Spleen (tissue), 11 donors: Measurements from ENCODE around the gene RAB7B. TPM values are rescaled to one million over a fixed set of nuclear protein-coding genes. Genes with fewer than 3 reads are reported as not detected.

Source experiments
- DNase-seq: peaks from one replicate; pipeline ENCODE4 v3.0.0-alpha.2; 2020
- H3K27ac ChIP-seq, 8 donors: fragments of 200-600 bp; sonication (generic) in 7 of 8; 1 replicate in 4 of 8; 2 replicates in 4 of 8; pipeline versions ENCODE4 v1.5.0 to v1.8.0; 2016 to 2021; ENCODE audit warnings: inconsistent platforms in 4 of 8, mild to moderate bottlenecking in 4 of 8, moderate library complexity in 1 of 8
- H3K27me3 ChIP-seq, 7 donors: fragments of 200-600 bp; sonication (generic) in 6 of 7; replicated peaks in 1 of 7; 1 replicate in 4 of 7; 2 replicates in 3 of 7; pipeline versions ENCODE4 v1.5.0 to v1.8.0; 2016 to 2021; ENCODE audit warnings: inconsistent platforms in 3 of 7, mild to moderate bottlenecking in 1 of 7
- H3K36me3 ChIP-seq, 6 donors: fragments of 200-600 bp; sonication (generic) in 5 of 6; 1 replicate in 4 of 6; 2 replicates in 2 of 6; pipeline versions ENCODE4 v1.5.0 to v1.8.0; 2016 to 2021; ENCODE audit warnings: inconsistent platforms in 2 of 6
- H3K4me1 ChIP-seq, 6 donors: fragments of 200-600 bp; sonication (generic) in 5 of 6; 1 replicate in 3 of 6; 2 replicates in 3 of 6; pipeline versions ENCODE4 v1.5.0 to v1.8.0; 2016 to 2021; ENCODE audit warnings: inconsistent platforms in 3 of 6
- H3K4me3 ChIP-seq, 8 donors: fragments of 200-600 bp; sonication (generic) in 7 of 8; 1 replicate in 4 of 8; 2 replicates in 4 of 8; pipeline versions ENCODE4 v1.5.0 to v1.8.0; 2016 to 2021; ENCODE audit warnings: inconsistent platforms in 4 of 8, mild to moderate bottlenecking in 4 of 8, moderate library complexity in 2 of 8
- H3K9me3 ChIP-seq, 8 donors: fragments of 200-600 bp; sonication (generic) in 7 of 8; 1 replicate in 4 of 8; 2 replicates in 4 of 8; pipeline versions ENCODE4 v1.5.0 to v1.8.0; 2016 to 2021; ENCODE audit warnings: inconsistent platforms in 4 of 8
- POLR2A ChIP-seq, 3 donors: fragments of 450-650 bp; IDR thresholded peaks; one replicate each; pipeline ENCODE4 v1.5.1; 2017; ENCODE audit warnings: antibody characterized with exemption in 3 of 3, mild to moderate bottlenecking in 1 of 3
- POLR2AphosphoS5 ChIP-seq, 3 donors: sonication (generic); formaldehyde crosslinking; IDR thresholded peaks; one replicate each; pipeline ENCODE4 v1.5.1; 2017; ENCODE audit warnings: antibody characterized with exemption in 3 of 3
- WGBS, 5 donors: extraction: QIAGEN DNeasy Blood & Tissue Kit in 3 of 5; methylation state at CpG; one replicate each; pipeline versions ENCODE4 v1.1.5 to v1.1.7; 2013 to 2018; 5-methylcytosine and 5-hydroxymethylcytosine counted together
- intact Hi-C: fragments of 100-400 bp; cut with DNase I; formaldehyde crosslinking; loops from one replicate; pipeline ENCODE4 v1.15.0; 2023; ENCODE audit warnings: low total_unique reads
- polyA plus RNA-seq, 3 donors: library from polyadenylated mRNA; stranded (reverse); fragments of 200-250 nt; gene quantifications; one replicate each; pipeline ENCODE4 v1.2.1, GENCODE V29; 2013
- total RNA-seq, 7 donors: library from RNA; depleted of rRNA in 3 of 7; stranded (reverse); fragments of >200 nt in 3 of 7; fragmentation: NEBNext Ultra II Directional in 4 of 7; extraction: Animal tissue kit (Norgen Biotek cat#: 25700) in 4 of 7; gene quantifications; one replicate each; pipeline versions ENCODE4 v1.1.0 to v1.2.1, GENCODE V29; 2016 to 2021
- TF ChIP-seq, protein P1 (sequence below), 11 experiments: fragments of 200-600 bp in 7 of 11; fragments of 450-650 bp in 4 of 11; sonication (generic) in 4 of 11; IDR thresholded peaks in 8 of 11; conservative IDR thresholded peaks in 3 of 11; 1 replicate in 7 of 11; 2 replicates in 4 of 11; pipeline versions ENCODE4 v1.4.0 to v1.8.0; 2016 to 2021; ENCODE audit warnings: antibody characterized with exemption in 11 of 11, inconsistent platforms in 4 of 11, mild to moderate bottlenecking in 1 of 11
- donor health status: healthy with polysubstance abuse.
- donor health status: DM: no; HTN: no; CAD: no; lungs with moderate emphysema.
- donor health status: DM: no; HTN: no; CAD: no.
- donor health status: Bipolar disorder and iron deficiency.
- donor health status: healthy.
- donor health status: DM: no; HTN: no; CAD: no.
- donor health status: DM: yes; HTN: yes; CAD: no.

The RAB7B gene
- total and polyA plus RNA-seq, 10 donors = 0.34 to 3.2 (median 1.9) TPM

DNA sequence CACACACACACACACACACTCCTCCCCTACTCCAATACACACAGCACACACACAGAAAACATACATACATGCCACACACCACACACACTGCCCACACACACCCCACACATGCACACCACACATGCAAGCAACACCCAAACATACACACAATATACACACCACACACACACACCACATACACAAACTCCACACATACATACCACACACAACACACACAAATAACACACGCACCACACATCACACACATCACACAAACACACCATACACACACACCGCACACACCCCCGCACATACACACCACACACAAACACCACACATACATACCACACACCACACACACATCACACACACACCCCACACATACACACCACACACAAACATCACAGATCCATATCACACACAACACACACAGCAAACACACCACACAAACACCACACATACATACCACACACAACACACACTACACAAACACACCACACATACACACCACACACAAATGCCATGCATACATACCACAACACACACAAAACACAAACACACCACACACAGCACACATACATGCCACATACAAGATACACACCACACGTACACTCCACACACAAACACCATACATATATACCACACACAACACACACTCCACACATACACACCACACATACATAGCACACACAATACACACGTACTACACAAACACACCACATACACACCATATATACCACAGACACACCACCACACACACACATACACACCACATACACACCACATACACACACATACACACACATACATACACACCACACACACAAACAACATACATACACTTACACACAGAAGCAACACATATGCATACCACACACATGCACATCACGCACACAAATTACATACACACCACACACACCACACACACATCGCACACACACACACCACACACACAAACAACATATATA lies 932 bp upstream of the RAB7B start:
- H3K27me3 ChIP-seq = no peaks in the 10 kb centered on the region
- intact Hi-C loops = no loop called here
- peak overlapping the region in 1 of 8 donors; percentile 67 for H3K27ac ChIP-seq
- H3K9me3 ChIP-seq = no peaks in the 10 kb centered on the region
- no peak for DNase-seq
- no peak overlapping the region for H3K4me3 ChIP-seq
- WGBS, 5 donors = 93 to 97% (median 95%) methylated on average over 7 of the region's 7 CpGs
- peaks cover 0 to 26% (median 13%) of the 10 kb centered on the region in 6 donors for H3K4me1 ChIP-seq
- no peaks in the 10 kb centered on the region for H3K36me3 ChIP-seq
- no peak for TF ChIP-seq POLR2AphosphoS5 (IDR thresholded peaks at IDR 0.05)
- TF ChIP-seq, protein P1, sequence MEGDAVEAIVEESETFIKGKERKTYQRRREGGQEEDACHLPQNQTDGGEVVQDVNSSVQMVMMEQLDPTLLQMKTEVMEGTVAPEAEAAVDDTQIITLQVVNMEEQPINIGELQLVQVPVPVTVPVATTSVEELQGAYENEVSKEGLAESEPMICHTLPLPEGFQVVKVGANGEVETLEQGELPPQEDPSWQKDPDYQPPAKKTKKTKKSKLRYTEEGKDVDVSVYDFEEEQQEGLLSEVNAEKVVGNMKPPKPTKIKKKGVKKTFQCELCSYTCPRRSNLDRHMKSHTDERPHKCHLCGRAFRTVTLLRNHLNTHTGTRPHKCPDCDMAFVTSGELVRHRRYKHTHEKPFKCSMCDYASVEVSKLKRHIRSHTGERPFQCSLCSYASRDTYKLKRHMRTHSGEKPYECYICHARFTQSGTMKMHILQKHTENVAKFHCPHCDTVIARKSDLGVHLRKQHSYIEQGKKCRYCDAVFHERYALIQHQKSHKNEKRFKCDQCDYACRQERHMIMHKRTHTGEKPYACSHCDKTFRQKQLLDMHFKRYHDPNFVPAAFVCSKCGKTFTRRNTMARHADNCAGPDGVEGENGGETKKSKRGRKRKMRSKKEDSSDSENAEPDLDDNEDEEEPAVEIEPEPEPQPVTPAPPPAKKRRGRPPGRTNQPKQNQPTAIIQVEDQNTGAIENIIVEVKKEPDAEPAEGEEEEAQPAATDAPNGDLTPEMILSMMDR (IDR thresholded peaks at IDR 0.05 in 8 of 11, conservative IDR thresholded peaks at IDR 0.05 in 3 of 11) = no peak
- no peak for TF ChIP-seq POLR2A (IDR thresholded peaks at IDR 0.05)

DNA sequence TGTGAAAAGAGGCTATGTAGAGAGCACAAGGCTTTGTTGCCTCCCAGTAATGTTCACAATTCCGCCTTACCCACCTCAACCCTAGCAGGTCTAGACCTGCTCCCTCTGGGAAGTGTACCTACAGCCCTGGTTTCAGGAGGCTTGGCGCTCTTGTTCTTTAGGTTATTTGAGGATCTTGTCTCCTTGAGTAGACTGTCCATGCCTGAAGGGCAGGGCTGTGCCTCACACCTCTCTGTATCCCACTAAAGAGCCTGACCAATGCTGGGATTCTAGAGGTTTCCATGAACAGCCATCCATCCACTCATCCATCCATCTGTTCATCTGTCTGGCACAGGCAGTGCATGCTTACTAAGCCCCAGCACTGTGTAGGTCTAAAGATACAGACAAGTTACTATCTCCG lies 1.0 kb downstream of the RAB7B start:
- Histone ChIP-seq H3K36me3 (no peaks in the 10 kb centered on the region), H3K4me3 (no peak overlapping the region), H3K9me3 (no peaks in the 10 kb centered on the region), H3K4me1 (peaks cover 0 to 27% (median 13%) of the 10 kb centered on the region in 6 donors), H3K27me3 (no peaks in the 10 kb centered on the region), H3K27ac (peak overlapping the region in 1 of 8 donors; percentile 67)
- TF ChIP-seq POLR2AphosphoS5 (IDR thresholded peaks at IDR 0.05) (no peak), POLR2A (IDR thresholded peaks at IDR 0.05) (no peak)
- TF ChIP-seq, protein P1 (IDR thresholded peaks at IDR 0.05 in 8 of 11, conservative IDR thresholded peaks at IDR 0.05 in 3 of 11) = no peak
- no peak for DNase-seq
- intact Hi-C loops = no loop called here
- 91 to 96% (median 94%) methylated on average over 3 of the region's 3 CpGs for WGBS, 5 donors

DNA sequence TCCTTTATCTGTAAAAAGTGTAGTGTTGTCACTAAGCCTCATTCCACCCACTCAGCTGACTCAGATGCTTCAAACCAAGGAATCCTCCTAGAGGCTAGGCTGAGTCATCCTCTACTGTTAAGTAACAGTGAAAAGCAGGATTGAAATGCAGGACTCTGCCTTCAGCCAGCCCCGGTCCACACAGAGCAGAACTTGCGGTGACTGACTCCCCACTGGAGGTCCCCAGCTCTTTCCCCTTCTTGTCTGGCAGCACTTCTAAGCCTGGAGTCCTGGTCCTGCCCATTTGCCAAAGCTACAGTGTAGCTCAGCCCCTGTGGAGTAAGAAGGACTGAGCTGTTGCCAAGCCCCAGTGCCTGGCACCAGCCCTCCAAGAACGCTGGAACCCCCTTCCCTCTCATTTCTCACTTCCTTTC lies 1.7 kb downstream of the RAB7B start:
- intact Hi-C loops = no loop called here
- 23 to 36% (median 32%) methylated on average over 3 of the region's 3 CpGs for WGBS, 5 donors
- Histone ChIP-seq H3K9me3 (peaks cover 0 to 1% (median 0%) of the 10 kb centered on the region in 8 donors), H3K36me3 (no peaks in the 10 kb centered on the region), H3K4me1 (peaks cover 0 to 27% (median 13%) of the 10 kb centered on the region in 6 donors), H3K4me3 (no peak overlapping the region), H3K27me3 (no peaks in the 10 kb centered on the region), H3K27ac (peak overlapping the region in 1 of 8 donors; percentile 20)
- no peak for DNase-seq
- TF ChIP-seq, protein P1 (IDR thresholded peaks at IDR 0.05 in 8 of 11, conservative IDR thresholded peaks at IDR 0.05 in 3 of 11) = no peak
- TF ChIP-seq POLR2AphosphoS5 (IDR thresholded peaks at IDR 0.05) (no peak), POLR2A (IDR thresholded peaks at IDR 0.05) (no peak)

DNA sequence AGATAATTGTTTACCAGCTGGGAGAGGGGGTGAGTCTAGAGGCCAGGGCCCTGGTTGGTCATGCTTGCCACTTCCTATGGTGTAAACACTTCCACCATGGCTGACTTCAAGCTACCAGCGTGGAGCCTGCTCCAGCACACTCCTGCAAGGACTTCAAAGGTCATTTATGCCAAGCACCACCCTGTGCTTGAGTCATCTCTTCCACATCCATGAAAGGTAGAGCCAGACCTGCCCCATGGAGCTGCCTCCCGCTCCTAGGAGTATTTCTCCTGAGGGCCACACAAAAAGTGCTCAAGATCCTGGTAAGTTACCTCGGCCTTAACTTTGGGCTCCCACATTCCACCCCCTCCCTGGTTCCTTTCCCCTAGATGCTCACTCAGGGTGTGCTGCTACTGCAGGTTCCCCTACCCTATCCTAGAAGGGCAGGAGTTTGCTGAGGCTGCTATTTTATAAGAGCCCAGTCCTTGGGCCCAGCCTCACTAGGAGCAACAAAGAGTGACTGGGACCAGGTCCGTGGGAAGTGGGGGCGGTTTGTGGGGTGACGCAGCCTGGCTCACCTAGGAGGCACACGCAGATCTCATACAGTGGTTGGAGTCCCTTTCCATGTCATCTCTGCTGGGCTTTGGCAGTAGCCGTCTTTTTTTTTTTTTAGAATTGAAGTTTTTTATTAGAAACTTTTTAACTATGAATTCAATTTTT lies 2.4 kb downstream of the RAB7B start:
- no peak for TF ChIP-seq POLR2AphosphoS5 (IDR thresholded peaks at IDR 0.05)
- TF ChIP-seq, protein P1 (IDR thresholded peaks at IDR 0.05 in 8 of 11, conservative IDR thresholded peaks at IDR 0.05 in 3 of 11) = no peak
- WGBS, 5 donors = 78 to 91% (median 82%) methylated on average over 8 of the region's 8 CpGs
- Histone ChIP-seq H3K36me3 (no peaks in the 10 kb centered on the region), H3K9me3 (peaks cover 0 to 4% (median 0%) of the 10 kb centered on the region in 8 donors), H3K4me3 (no peak overlapping the region), H3K27ac (no peak overlapping the region), H3K4me1 (peaks cover 0 to 27% (median 13%) of the 10 kb centered on the region in 6 donors), H3K27me3 (no peaks in the 10 kb centered on the region)
- no peak for DNase-seq
- intact Hi-C loops = no loop called here
